ENCODE results near the gene RNF34. TPM values are rescaled to one million over a fixed set of nuclear protein-coding genes. Genes with fewer than 3 reads are reported as not detected.

The RNF34 gene
- total RNA-seq, 1 donor from 2014 or later, result 114 TPM

DNA sequence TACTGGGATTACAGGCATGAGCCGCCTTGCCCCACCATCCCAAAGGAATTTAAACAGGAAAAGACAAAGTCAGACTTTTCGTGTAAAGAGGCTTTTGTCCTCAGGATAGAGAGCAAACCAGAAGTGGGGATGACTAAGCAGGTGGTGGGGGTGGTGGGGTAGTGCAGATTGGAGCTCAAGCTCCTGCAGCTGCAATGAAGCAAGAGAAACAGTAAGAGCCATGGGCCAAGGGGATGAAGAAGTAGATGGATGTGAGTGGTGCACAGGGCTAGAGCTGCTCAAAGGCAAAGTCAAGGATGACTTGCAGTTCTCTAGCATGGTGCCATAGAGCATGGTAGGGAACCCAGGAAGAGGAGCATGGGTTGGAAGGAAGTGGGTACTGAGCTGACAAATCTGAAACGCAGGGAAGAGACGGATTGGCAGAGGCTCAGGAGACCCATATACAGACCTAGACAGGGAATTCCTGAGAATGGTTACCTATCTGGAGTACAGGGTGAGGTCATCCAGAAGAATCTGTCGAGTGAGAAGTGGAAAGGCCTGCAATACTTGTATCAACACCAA lies 11.4 kb upstream of the RNF34 start:
- peak in 1 of 2 donors; percentile 42 for DNase-seq (ENCODE audit: low read depth in 2 of 2)

DNA sequence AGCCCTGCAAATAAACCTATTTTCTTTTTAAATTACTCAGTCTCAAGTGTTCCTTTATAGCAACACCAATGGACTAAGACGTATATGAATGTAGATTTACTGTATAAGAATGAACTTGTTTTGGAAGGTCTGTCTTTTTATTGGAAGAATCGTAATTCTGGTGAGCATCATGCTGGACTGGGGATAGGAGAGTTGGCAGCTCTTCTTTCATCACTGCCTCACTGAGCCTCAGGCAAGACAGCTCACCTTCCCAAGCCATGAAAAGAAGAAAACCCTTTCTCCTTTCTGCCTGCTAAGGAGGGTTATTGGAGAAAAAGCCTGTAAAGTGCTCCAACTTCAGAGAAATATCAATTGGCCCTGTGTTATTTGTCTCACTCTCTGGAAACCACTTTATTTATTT lies 9.1 kb upstream of the RNF34 start:
- DNase-seq (ENCODE audit: low read depth in 2 of 2), result no peak

DNA sequence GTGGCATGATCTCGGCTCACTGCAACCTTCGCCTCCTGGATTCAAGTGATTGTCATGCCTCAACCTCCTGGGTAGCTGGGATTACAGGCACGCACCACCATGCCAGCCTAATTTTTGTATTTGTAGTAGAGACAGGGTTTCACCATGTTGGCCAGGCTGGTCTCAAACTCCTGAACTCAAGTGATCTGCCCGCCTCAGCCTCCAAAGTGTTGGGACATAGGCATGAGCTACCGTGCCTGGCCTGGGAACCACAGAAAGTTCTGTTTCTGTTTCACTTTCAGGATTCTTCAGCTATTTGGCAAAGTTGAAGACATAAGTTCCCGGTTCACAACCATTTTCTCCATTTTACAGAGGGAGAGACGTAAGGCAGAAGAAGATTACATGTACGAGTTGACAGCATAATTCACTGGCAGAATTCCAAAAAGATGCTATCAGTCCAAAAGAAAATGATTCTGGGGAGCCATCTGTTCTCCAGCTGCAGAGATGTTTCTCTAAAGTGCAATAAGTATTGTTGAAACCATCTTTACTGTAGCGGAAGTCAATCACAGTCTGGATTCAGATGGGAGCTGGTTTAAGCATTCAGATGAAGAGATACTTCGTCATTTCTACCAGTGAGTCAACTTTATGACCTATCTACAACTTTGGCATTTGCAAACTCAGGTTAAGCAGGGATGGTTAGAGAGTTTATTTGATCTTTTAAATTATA lies 8.1 kb upstream of the RNF34 start:
- no peak for DNase-seq (ENCODE audit: low read depth in 2 of 2)

DNA sequence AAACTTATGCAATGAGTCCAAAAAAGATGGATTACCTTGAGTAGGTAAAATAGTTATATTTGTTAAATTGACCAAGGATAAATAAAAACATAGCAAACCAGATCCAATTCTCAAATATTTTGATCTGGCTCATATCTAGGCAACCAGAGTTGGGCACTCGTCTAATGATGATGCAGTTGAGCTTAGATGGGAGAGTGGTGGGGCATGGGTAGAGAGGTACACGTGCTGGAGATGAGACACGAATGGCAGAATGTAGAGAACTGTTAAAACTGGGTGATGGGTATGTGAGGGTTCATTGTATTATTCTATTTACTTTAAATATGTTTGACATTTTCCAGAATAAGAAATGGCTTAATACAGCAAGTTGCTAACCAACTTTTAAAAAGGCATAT lies 7.6 kb upstream of the RNF34 start:
- no peak for DNase-seq (ENCODE audit: low read depth in 2 of 2)

DNA sequence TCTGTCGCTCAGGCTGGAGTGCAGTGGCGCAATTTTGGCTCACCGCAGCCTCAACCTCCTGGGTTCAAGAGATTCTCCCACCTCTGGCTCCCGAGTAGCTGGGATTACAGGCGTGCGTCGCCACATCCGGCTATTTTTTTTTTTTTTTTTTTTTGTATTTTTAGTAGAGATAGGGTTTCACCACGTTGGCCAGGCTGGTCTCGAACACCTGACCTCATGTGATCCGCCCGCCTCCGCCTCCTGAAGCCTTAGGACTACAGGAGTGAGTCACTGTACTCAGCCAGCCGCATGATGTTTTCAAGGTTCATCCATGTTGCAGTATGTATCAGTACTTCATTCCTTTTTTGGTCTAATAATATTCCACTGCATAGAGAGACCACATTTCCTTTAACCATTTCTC lies 2.4 kb upstream of the RNF34 start:
- no peak for DNase-seq (ENCODE audit: low read depth in 2 of 2)

DNA sequence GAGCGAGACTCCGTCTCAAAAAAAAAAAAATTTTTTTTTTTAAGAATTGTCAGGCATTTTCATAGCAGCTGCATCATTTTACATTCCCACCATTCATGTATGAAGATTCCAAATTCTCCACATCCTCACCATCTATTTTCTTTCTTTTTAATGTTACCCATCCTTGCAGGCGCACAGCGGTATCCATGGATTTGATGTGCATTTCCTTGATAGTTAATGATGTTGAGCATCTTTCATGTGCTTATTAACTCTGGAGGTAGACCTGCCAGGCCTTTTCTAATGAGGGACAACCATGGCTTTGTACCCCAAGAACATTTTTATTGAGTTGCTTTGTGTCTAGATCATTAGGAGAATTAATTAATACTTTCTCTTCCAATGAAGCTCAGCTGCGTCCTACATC lies 1.6 kb upstream of the RNF34 start:
- DNase-seq (ENCODE audit: low read depth in 2 of 2), result no peak

DNA sequence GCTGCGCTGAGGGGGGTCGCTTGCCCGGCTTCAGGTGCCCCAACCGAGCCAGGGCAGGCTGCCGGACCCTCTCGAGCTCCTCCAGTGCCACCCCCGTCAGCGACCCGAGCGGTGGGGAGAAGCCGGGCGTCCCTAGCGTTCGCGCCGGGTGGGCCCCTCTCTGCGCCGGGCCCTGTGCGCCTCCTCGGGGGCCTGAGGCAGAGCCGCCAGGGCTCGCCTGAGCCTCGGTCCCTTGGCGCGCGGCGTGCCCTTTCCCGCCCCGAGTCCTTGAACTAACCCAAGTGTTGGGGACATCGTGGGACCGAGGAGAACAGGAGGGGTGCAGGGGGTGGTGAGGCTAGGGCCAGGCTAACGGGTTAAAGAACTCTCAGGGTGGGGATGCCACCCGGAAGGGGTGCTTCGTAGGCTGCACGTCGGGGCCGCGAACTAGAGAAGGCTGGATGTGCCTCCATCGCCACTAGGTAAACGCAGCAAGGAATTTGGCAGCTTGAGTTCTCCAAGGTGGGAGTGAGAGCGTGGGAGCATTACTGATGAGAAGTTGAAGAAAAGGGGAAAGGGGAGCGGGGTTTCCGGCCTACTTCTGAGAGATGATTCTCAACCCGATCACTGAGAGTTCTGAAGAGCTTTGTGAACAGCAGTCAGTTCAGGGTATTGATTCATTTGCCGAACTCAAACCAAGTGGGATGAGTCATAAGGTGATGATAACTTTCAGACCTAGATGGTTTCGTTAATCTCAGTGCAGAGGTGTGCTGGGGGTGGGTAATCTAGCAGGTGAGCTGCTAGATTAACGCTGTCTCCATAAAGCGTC lies 618 bp downstream of the RNF34 start:
- peak in 1 of 2 donors; percentile 44 for DNase-seq (ENCODE audit: low read depth in 2 of 2)

DNA sequence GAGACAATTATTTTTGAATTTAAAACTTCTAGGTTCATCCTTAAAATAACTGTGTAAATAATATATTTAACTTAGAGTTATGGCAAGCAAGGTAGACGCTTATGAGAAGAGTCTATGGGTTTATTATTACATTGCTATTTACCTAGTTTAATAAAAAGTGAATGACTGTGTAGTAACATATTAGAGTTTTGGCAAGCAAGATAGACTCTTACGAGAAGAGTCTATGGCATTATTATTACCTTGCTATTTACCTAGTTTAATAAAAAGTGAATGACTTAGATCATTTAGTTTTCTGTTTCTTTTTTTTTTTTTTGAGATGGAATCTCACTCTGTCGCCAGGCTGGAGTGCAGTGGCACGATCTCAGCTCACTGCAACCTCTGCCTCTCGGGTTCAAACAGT lies 3.8 kb downstream of the RNF34 start:
- no peak for DNase-seq (ENCODE audit: low read depth in 2 of 2)

DNA sequence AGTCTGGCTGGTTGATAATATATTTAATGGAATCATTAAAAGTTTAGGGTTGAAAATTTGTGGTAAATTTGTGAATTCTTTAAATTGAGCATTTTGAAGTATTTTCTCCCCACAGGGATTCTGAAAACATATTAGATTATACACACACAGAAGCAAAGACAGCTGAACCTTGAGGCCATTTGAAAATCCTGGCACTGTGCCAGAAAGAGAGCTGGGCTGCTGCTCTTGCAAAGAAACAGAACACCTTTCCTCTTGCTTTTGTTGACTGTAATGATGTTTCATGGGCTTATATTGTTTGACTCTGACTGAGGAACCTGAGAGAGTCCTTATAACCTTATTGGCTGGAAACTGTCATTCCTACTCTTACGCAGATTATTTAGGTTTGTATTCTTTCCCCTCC lies 4.8 kb downstream of the RNF34 start:
- peak in 1 of 2 donors; percentile 16 for DNase-seq (ENCODE audit: low read depth in 2 of 2)

DNA sequence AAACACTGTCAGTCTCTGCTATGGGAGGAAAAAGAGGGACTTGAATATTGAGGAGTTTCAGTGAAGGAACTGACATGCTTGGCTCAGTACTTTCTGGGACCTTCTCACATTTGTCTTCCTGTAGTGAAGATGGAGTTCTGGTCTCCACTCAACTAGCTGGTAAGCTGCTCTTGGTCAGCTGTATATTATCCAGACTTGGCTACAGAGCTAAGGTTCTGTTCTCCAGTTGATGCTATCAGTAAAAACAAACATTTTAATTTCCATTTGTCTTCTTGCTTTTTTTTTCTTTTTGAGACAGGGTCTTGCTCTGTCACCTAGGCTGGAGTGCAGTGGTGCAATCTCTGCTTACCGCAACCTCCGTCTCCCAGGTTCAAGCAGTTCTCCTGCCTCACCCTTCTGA lies 5.3 kb downstream of the RNF34 start:
- DNase-seq (ENCODE audit: low read depth in 2 of 2), result no peak

DNA sequence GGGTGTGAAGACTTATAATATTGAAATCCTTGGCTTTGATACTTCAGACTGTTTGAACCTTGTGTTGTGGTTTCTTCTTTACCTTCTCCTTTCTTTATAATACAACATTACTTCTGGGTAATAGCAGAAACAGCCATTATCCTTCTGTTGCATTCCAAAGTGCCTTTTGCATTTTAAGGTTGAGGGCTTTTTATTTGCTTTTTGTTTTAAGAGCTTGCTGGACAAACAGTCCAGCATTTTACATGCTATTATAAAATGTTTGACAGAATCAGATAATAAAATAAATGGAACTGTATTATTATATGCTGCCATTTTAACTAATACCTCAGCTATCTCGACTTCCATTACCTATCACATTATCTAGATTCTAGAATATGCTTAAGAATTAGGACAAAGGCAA lies 14.0 kb downstream of the RNF34 start:
- no peak for DNase-seq (ENCODE audit: low read depth in 2 of 2)

DNA sequence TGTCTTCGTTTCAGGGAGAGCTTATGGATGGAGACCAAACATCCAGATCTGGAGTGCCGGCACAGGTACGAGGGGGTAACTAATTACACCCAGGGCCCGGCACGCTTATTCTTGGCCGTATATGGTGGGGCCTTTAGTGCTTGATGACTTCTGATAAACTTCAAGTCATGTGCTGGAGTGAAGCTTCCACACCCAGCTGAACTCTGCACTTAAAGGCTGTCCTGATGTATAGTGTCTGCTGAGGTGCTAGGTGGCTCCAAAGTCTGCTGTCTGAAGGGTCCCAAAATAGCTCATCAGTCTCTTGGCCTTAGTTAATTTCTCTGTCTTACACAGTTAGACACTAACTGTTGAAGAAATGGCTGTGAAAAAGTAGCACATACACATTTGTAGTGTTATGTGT lies 17.9 kb downstream of the RNF34 start:
- DNase-seq (ENCODE audit: low read depth in 2 of 2), result no peak

DNA sequence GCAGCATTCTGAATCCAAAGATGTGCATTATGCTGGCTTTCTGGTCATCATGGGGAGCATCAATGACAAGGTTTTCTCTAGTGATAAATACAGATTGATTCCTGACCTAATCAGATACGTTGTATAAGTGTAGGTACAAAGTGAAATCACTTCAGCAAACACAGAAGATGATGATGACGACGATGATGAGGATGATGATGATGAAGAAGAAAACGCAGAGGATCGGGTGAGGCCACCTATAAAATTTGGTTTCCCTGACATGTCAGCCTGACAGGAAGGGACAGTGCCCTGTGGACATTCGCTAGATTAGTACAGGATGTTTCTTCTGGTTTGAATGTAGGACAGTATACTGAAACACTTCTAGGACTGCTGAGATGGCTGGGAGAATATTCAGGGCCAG lies 20.2 kb downstream of the RNF34 start:
- DNase-seq (ENCODE audit: low read depth in 2 of 2), result no peak

DNA sequence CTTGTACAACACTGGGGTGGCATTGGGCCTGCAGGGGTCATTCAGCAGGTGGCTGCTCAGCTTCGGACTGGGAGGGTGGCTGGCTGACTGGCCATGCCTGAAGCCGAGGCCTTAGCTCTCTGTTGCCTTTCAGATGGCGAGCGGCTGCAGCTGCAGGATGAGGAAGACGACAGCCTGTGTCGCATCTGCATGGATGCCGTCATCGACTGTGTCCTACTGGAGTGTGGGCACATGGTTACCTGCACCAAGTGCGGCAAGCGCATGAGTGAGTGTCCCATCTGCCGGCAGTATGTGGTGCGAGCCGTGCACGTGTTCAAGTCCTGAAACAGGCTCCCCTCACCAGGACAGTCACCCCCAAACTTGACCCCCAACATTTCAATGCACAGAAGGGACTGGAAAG lies 23.3 kb downstream of the RNF34 start:
- DNase-seq (ENCODE audit: low read depth in 2 of 2), result no peak

DNA sequence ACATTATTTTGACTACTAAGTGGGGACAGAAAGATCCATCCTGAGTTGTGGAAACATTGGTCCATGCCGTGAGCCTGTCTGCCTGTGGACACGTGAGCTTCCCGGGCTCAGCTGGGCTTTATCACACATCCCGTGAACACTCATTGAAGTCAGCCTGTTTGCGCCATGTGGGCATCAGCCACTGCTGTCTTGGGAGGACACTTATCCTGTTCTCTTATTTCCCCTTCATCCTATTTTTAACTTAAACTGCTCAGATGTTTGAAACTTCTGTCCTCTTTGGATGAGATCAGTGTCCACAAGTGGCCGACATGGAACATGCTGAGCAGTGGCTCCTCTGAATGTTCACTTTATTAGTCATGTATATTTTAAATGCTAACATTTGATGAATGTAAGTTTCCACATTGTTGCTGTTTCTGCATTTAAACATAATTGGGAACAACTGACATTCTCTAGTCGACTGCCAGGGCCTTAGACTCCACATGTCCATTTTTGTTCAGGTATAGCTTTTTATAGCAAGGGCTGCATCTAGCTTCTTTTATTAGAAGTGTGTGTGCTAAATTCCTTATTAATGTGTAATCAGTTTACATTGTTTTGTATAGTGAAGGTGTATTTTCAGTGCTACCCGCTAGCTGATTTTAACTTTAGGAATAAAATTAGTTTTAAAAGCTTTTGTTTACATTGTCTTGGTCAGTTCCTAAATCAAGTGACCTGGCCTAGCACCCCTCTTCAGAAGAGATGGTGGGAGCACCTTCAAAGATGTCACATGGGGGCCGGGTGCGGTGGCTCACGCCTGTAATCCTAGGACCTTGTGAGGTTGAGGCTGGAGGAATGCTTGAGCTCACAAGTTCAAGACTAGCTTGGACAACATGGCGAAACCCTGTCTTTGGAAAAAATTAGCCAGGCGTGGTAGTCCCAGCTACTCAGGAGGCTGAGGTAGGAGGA lies 24.0 kb downstream of the RNF34 start:
- no peak for DNase-seq (ENCODE audit: low read depth in 2 of 2)

DNA sequence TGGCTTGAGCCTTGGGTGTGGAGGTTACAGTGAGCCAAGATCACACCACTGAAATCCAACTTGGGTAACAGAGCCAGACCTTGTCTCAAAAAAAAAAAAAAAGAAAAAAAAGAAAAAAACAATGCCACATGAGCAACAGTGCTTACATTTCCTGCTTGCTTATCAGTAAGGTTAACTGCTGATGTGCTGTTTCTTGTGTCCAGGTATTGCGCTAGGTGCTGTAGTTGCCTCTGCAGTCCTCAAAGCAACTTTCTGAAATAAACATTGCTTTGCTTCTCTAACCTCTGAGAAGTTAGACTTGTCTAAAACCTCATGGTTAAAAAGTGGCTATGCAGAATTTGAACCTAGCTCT lies 24.7 kb downstream of the RNF34 start:
- no peak for DNase-seq (ENCODE audit: low read depth in 2 of 2)

DNA sequence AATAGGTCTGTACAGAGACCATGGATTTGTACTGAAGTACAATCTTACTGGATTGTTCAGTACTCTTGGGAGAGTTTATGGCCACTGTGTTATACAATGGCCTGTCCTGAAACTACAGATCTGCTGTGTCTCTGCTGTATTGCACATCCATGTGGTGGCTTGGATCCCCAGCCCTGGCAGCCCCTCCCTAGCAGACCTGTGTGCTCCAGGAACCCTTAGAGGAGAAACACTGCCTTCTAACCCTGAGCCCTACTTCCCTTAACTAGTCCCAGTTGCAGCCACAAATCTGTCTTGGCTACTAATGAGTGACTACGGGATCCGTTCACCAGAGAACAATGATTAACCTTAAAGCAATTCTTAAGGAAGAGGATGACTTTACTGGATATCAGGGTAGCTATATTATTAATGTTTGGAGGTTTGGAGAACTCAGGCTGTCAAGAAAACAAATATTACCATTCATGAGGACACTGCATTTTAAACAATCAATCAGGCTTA lies 27.7 kb downstream of the RNF34 start:
- no peak for DNase-seq (ENCODE audit: low read depth in 2 of 2)

DNA sequence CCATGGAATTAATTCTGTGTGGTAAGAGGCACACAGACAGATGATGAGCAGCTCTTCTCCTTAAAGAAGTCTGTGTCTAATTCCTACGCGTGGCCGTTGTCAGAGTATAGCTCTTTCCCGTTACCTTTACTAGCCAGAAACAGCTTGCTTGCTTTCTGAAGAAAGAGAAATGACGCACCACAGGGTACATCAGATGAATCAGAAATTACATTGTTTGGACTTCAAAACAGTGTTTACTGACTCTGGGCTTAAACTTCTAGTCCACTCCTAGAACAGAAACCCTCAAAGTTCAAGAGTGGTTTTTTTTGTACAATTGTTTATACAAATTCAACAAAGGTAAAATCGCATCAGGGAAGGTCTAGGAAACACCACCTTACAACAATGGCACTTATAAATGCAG lies 29.0 kb downstream of the RNF34 start:
- no peak for DNase-seq (ENCODE audit: low read depth in 2 of 2)

DNA sequence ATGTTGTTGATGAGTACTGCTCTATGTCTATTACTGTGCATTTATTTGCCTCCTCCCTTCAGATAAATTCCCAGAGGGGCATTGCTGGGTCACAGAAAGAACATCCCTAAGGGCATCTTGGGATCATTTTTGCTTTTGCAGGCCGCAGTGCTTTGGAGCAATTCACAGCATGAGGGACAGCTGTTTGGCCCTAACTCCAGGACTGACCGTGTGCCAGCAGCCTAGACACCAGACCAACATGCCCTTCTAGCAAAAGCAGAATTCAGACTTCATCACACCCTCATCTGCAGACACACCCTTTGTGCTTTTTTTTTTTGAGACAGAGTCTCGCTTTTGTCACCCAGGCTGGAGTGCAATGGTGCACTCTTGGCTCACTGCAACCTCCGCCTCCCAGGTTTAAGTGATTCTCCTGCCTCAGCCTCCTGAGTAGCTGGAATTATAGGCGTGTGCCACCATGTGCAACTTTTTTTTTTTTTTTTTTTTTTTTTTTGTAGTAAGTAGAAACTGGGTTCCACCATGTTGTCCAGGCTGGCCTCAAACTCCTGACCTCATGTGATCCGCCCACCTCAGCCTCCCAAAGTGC lies 31.0 kb downstream of the RNF34 start:
- no peak for DNase-seq (ENCODE audit: low read depth in 2 of 2)

DNA sequence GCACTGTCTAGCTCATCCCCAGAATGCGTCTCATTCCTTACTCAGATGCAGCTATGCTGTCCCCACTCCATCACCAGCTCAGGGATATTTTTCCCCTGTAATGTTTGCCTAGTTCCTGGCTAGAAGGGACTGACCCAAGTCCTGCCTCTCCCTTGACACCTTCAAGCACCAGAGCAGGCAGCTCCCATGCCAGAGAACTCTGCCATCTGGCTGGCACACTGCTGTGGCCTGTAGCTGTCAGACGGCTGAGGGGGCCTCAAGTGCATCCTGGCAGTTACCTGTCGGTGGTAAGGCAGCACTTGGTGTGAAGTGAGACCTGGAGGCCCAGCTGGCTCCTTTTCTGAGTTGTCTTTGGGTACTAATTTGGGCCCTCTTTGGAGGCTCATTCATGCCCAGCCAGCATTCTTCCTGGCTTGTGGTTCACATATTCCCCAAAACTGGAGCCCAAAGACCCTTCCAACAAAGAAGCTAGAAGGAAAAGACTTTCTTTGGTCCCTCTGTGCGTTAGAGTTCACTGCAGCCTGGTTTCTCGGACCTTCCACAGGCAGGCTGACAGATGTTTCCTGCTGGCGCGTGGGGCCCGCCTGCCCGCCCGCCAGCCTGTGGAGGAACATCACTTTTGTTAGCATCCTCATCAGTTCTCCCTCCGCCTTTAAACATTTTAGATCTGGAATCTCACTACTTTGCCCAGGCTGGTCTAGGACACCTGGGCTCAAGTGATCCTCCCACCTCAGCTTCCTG lies 33.0 kb downstream of the RNF34 start:
- no peak for DNase-seq (ENCODE audit: low read depth in 2 of 2)

DNA sequence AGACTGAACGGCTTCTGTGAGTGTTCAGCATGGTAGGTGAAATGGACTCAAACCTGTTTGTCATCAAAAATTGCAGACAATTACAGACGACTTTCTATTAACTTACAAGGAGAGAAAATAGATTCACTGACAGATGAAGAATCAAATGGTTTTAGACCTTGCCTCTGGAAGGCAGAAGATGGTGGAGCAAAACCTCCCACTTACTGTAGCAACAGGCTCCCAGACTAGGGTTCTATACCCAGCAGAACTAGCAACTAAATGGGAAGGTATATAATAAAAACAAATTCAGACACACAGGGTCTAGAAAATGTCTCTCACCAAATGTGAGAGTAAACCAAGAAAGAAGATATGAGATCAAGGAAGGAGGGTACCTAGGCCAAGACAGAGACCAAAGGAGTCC lies 36.8 kb downstream of the RNF34 start:
- DNase-seq (ENCODE audit: low read depth in 2 of 2), result no peak
